Transverse colon (tissue), 4 donors: ENCODE measurements around the gene PDCD10. TPM values are rescaled to one million over a fixed set of nuclear protein-coding genes. Genes with fewer than 3 reads are reported as not detected.

ENCODE experiments used
- DNase-seq: peaks from one replicate; pipeline ENCODE4 v3.0.0-alpha.2; 2019
- H3K27ac ChIP-seq, 4 donors: fragments of 200-600 bp; sonication (generic); 2 replicates each; pipeline ENCODE4 v1.5.1; 2016 to 2018; ENCODE audit warnings: inconsistent platforms in 4 of 4
- H3K27me3 ChIP-seq: fragments of 200-600 bp; sonication (generic); 2 replicates; pipeline ENCODE4 v1.5.1; 2017; ENCODE audit warnings: inconsistent platforms
- H3K36me3 ChIP-seq, 4 donors: fragments of 200-600 bp; sonication (generic); 2 replicates each; pipeline ENCODE4 v1.5.1; 2017 to 2019; ENCODE audit warnings: inconsistent platforms in 4 of 4
- H3K4me1 ChIP-seq, 4 donors: fragments of 200-600 bp; sonication (generic); 2 replicates each; pipeline ENCODE4 v1.5.1; 2017 to 2020; ENCODE audit warnings: inconsistent platforms in 4 of 4
- H3K4me3 ChIP-seq, 4 donors: fragments of 200-600 bp; sonication (generic); 1 replicate in 1 of 4; 2 replicates in 3 of 4; pipeline versions ENCODE4 v1.5.1 to v1.6.1; 2017 to 2019; ENCODE audit warnings: inconsistent platforms in 4 of 4
- H3K9me3 ChIP-seq, 2 donors: fragments of 200-600 bp; sonication (generic); 2 replicates each; pipeline ENCODE4 v1.5.1; 2017 to 2019; ENCODE audit warnings: inconsistent platforms in 2 of 2
- EP300 ChIP-seq: sonication (generic); formaldehyde crosslinking; IDR thresholded peaks from one replicate; pipeline ENCODE4 v1.6.1; 2017; ENCODE audit warnings: antibody characterized with exemption, low read depth
- POLR2A ChIP-seq: fragments of 450-650 bp; IDR thresholded peaks from one replicate; pipeline ENCODE4 v1.6.1; 2016; ENCODE audit warnings: antibody characterized with exemption, mild to moderate bottlenecking, moderate library complexity
- POLR2AphosphoS5 ChIP-seq, 3 donors: sonication (generic); formaldehyde crosslinking; IDR thresholded peaks; one replicate each; pipeline ENCODE4 v1.6.1; 2016; ENCODE audit warnings: antibody characterized with exemption in 3 of 3
- WGBS, 2 donors: methylation state at CpG; one replicate each; pipeline ENCODE4 v1.1.5; 2018; ENCODE audit warnings: low coverage in 1 of 2; 5-methylcytosine and 5-hydroxymethylcytosine counted together
- in situ Hi-C, 4 donors: fragments of 200-750 bp; cut with MboI; loops; one replicate each; pipeline versions ENCODE4 v1.15.0 to v1.15.1; 2017; ENCODE audit warnings: low sequenced_read_pairs in 3 of 4, low pct_ligation_motif_present in 1 of 4, low pct_unique_long_range_greater_than_20kb in 1 of 4
- intact Hi-C: fragments of 100-400 bp; cut with DNase I; formaldehyde crosslinking; loops from one replicate; pipeline ENCODE4 v1.15.1; 2023; ENCODE audit warnings: low total_unique reads
- total RNA-seq, 4 donors: library from RNA; depleted of rRNA; stranded (reverse); fragments of >200 nt; gene quantifications; one replicate each; pipeline ENCODE4 v1.1.0, GENCODE V29; 2016
- TF ChIP-seq, protein P1 (sequence below), 5 experiments: fragments of 200-600 bp in 3 of 5; fragments of 450-650 bp in 2 of 5; sonication (generic) in 3 of 5; IDR thresholded peaks; 1 replicate in 2 of 5; 2 replicates in 3 of 5; pipeline ENCODE4 v1.5.1; 2016 to 2017; ENCODE audit warnings: antibody characterized with exemption in 5 of 5, inconsistent platforms in 3 of 5, mild to moderate bottlenecking in 2 of 5, moderate library complexity in 1 of 5

The PDCD10 gene
- total RNA-seq, 4 donors from 2014 or later, result 32.0 to 99.6 (median 89.0) TPM

DNA sequence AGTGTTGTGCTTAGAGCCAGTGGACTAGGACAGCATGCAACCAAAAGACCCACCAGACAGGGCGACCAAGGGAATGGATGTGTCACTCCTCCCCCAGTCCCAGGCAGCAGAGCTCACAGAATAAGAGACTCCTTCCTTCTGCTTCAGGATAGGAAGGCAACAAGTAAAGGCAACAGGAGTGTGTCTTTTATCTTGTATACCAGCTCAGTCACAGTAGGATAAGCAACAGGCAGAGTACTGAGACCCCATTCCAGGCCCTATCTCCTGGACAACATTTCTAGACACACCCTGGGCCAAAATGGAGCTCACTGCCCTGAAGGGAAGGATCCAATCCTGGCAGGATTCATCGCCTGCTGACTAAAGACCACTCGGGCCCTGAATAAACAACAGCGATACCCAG is 25.0 kb downstream of the PDCD10 start:
- Histone ChIP-seq H3K4me3 (no peak overlapping the region), H3K4me1 (peaks cover 0 to 19% (median 3%) of the 10 kb centered on the region in 4 donors), H3K27ac (no peak overlapping the region), H3K27me3 (no peaks in the 10 kb centered on the region), H3K36me3 (peaks cover 0 to 35% (median 8%) of the 10 kb centered on the region in 4 donors), H3K9me3 (no peaks in the 10 kb centered on the region)
- DNase-seq, result no peak
- TF ChIP-seq POLR2A (no peak), EP300 (no peak), POLR2AphosphoS5 (IDR thresholded peaks at IDR 0.05) (no peak)
- TF ChIP-seq, protein P1, sequence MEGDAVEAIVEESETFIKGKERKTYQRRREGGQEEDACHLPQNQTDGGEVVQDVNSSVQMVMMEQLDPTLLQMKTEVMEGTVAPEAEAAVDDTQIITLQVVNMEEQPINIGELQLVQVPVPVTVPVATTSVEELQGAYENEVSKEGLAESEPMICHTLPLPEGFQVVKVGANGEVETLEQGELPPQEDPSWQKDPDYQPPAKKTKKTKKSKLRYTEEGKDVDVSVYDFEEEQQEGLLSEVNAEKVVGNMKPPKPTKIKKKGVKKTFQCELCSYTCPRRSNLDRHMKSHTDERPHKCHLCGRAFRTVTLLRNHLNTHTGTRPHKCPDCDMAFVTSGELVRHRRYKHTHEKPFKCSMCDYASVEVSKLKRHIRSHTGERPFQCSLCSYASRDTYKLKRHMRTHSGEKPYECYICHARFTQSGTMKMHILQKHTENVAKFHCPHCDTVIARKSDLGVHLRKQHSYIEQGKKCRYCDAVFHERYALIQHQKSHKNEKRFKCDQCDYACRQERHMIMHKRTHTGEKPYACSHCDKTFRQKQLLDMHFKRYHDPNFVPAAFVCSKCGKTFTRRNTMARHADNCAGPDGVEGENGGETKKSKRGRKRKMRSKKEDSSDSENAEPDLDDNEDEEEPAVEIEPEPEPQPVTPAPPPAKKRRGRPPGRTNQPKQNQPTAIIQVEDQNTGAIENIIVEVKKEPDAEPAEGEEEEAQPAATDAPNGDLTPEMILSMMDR (IDR thresholded peaks at IDR 0.05), result no peak
- in situ Hi-C loops, result no loop called here
- 92 to 93% methylated on average over 3 to 4 of the region's 4 CpGs for WGBS, 2 donors
- intact Hi-C loops, result no loop called here

DNA sequence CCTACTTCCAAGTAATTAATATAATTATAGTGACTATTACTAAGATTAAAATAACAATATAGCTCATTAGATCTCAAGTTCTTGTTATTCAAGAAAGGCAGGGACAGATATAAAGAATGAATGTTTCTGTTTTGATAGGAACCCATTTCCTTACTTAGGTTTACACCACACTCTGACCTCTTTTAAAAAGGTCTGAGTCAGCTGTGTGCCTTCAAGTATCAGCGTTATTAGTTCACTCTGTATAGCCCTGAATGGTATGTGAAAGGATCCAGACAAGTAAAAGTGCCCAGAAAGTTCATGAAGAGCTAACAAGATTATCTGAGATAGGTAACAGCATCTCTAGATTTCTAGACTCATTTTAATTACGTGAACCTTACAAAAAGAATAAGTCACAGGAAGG is 28.9 kb downstream of the PDCD10 start:
- intact Hi-C loops, result no loop called here
- in situ Hi-C loops, result no loop called here

DNA sequence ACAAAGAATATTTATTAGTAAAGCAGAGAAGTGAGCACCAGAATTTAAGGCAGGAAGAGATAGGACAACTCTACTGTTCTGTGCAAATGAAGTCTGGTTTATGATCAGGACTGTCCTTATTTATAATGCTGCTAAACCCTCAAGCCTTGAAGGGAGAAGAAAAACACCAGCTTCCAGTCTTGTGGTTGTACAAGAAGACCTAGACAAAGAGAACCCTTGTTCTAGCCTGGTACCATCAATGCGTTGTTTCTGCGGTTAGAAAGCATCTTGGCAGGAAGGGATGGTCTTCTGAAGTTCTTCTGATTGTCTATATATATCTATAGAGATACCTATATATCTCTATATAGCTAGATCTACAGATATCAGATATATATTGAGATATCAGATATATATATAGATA is 33.8 kb downstream of the PDCD10 start:
- peaks cover 0 to 27% (median 7%) of the 10 kb centered on the region in 4 donors for H3K36me3 ChIP-seq
- no peaks in the 10 kb centered on the region for H3K27me3 ChIP-seq
- DNase-seq, result no peak
- no peak overlapping the region for H3K4me3 ChIP-seq
- H3K27ac ChIP-seq, result no peak overlapping the region
- 92 to 96% methylated on average over 2 of the region's 2 CpGs for WGBS, 2 donors
- intact Hi-C loops (no loop called here), in situ Hi-C loops (no loop called here)
- no peaks in the 10 kb centered on the region for H3K9me3 ChIP-seq
- peaks cover 0 to 6% (median 0%) of the 10 kb centered on the region in 4 donors for H3K4me1 ChIP-seq
- TF ChIP-seq POLR2AphosphoS5 (IDR thresholded peaks at IDR 0.05), result no peak
- TF ChIP-seq EP300, result no peak
- TF ChIP-seq, protein P1 (IDR thresholded peaks at IDR 0.05), result no peak
- no peak for TF ChIP-seq POLR2A

More for the DNA sequence above, 28.9 kb downstream of the PDCD10 start:
- no peak for DNase-seq
- Histone ChIP-seq H3K9me3 (no peaks in the 10 kb centered on the region), H3K4me3 (no peak overlapping the region), H3K4me1 (peaks cover 0 to 9% (median 3%) of the 10 kb centered on the region in 4 donors), H3K27me3 (no peaks in the 10 kb centered on the region), H3K36me3 (peaks cover 0 to 37% (median 11%) of the 10 kb centered on the region in 4 donors), H3K27ac (no peak overlapping the region)
- 63 to 84% methylated on average over 2 of the region's 2 CpGs for WGBS, 2 donors
- no peak for TF ChIP-seq EP300
- TF ChIP-seq POLR2AphosphoS5 (IDR thresholded peaks at IDR 0.05), result no peak
- TF ChIP-seq POLR2A, result no peak
- TF ChIP-seq, protein P1 (IDR thresholded peaks at IDR 0.05), result no peak

DNA sequence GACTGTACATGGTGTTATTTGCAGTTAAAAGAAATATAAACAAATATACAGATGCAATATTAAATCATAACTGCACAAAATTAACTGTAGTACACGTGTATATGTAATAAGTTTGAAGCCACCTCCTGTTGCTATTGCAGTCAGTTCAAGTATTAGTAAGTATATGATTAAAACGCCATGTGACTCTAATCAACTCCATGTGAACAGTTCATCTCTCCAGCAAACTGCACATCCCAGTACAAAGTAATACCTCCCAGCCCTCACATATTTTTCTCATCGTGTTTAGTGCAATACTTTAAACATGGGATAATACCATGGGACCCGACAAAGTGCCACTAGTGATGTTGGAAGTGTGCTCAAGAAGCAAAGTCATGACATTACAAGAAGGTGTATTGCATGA is 34.6 kb downstream of the PDCD10 start:
- intact Hi-C loops (no loop called here), in situ Hi-C loops (no loop called here)
- DNase-seq, result no peak
- peaks cover 0 to 27% (median 11%) of the 10 kb centered on the region in 4 donors for H3K36me3 ChIP-seq
- H3K27ac ChIP-seq, result no peak overlapping the region
- TF ChIP-seq POLR2AphosphoS5 (IDR thresholded peaks at IDR 0.05) (no peak), EP300 (no peak), POLR2A (no peak)
- TF ChIP-seq, protein P1 (IDR thresholded peaks at IDR 0.05), result no peak
- H3K4me1 ChIP-seq, result no peaks in the 10 kb centered on the region
- H3K4me3 ChIP-seq, result no peak overlapping the region
- no peaks in the 10 kb centered on the region for H3K9me3 ChIP-seq
- WGBS, 2 donors, result 91 to 96% methylated on average over 4 of the region's 4 CpGs
- H3K27me3 ChIP-seq, result no peaks in the 10 kb centered on the region
